GM12878 (cell line): ENCODE data around the gene ZNF764.

Experiments
- CREB1 ChIP-seq: IDR thresholded peaks from 2 replicates; pipeline ENCODE4 v1.6.1; 2012; ENCODE audit warnings: low read depth, mild to moderate bottlenecking, inconsistent platforms
- EZH2 ChIP-seq: IDR thresholded peaks from 2 replicates; pipeline ENCODE4 v1.6.1; 2012; ENCODE audit warnings: low read depth, mild to moderate bottlenecking, control low read depth, inconsistent platforms, low read length, borderline replicate concordance; ENCODE audit not compliant: control insufficient read depth
- KDM1A ChIP-seq: fragments of 200-600 bp; sonication (generic); IDR thresholded peaks from 2 replicates; pipeline ENCODE4 v1.6.1; 2016; ENCODE audit warnings: borderline replicate concordance
- POLR2A ChIP-seq: IDR thresholded peaks from 2 replicates; pipeline ENCODE4 v1.6.1; 2011; ENCODE audit warnings: low read depth, mild to moderate bottlenecking, low read length
- SIN3A ChIP-seq: IDR thresholded peaks from 2 replicates; pipeline ENCODE4 v1.6.1; 2012; ENCODE audit warnings: low read depth, low read length, improper control_type of control experiment
- SUZ12 ChIP-seq: fragments of 200-600 bp; sonication (generic); IDR thresholded peaks from one replicate; pipeline ENCODE4 v1.6.1; 2018; ENCODE audit warnings: antibody characterized with exemption, mild to moderate bottlenecking; ENCODE audit not compliant: unreplicated experiment
- ZBED1 ChIP-seq: IDR thresholded peaks from 2 replicates; pipeline ENCODE4 v1.6.1; 2016; ENCODE audit warnings: borderline replicate concordance
- TF ChIP-seq, protein P1 (sequence below), 3 experiments: IDR thresholded peaks in 2 of 3; conservative IDR thresholded peaks in 1 of 3; 2 replicates each; pipeline ENCODE4 v1.5.1; 2011; ENCODE audit warnings: low read depth in 3 of 3, low read length in 3 of 3, mild to moderate bottlenecking in 3 of 3, control low read depth in 2 of 3, moderate library complexity in 2 of 3, inconsistent platforms in 1 of 3, mixed read lengths in 1 of 3; ENCODE audit not compliant: control insufficient read depth in 2 of 3, insufficient read depth in 1 of 3; ENCODE audit errors: extremely low read depth in 1 of 3
- TF ChIP-seq, protein P2 (sequence below): IDR thresholded peaks from 2 replicates; pipeline ENCODE4 v1.6.1; 2011; ENCODE audit warnings: low read depth, low read length, improper control_type of control experiment, borderline replicate concordance
- TF ChIP-seq, protein P3 (sequence below): fragments of 450-650 bp; IDR thresholded peaks from 2 replicates; pipeline ENCODE4 v1.6.1; 2018; ENCODE audit warnings: mild to moderate bottlenecking, low read depth, moderate library complexity; ENCODE audit not compliant: partially characterized antibody
- TF ChIP-seq, protein P4 (sequence below): IDR thresholded peaks from 2 replicates; pipeline ENCODE4 v1.6.1; 2012; ENCODE audit warnings: mild to moderate bottlenecking, low read depth, low read length

DNA sequence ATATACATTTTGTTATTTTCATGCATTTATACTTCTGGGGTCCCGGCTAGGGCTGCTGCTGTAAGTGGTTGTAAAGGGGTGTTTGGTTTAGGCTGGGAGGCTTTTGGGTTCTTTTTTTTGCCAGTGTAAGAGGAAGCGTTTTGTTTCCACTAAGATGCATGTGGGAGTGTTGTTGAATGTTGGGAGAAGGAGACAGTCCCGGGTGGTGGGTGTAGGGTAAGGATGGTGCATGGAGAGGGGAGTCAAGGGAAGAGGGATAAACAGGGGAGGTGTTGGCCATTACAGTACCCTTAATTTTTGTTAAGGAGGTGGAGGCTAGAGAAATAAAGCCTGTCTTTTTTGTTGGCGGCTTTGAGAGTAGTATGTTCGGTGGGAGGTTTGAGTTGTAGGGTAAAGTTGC lies 15.1 kb downstream of the ZNF764 start:
- TF ChIP-seq, protein P1, sequence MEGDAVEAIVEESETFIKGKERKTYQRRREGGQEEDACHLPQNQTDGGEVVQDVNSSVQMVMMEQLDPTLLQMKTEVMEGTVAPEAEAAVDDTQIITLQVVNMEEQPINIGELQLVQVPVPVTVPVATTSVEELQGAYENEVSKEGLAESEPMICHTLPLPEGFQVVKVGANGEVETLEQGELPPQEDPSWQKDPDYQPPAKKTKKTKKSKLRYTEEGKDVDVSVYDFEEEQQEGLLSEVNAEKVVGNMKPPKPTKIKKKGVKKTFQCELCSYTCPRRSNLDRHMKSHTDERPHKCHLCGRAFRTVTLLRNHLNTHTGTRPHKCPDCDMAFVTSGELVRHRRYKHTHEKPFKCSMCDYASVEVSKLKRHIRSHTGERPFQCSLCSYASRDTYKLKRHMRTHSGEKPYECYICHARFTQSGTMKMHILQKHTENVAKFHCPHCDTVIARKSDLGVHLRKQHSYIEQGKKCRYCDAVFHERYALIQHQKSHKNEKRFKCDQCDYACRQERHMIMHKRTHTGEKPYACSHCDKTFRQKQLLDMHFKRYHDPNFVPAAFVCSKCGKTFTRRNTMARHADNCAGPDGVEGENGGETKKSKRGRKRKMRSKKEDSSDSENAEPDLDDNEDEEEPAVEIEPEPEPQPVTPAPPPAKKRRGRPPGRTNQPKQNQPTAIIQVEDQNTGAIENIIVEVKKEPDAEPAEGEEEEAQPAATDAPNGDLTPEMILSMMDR (IDR thresholded peaks at IDR 0.05 in 2 of 3, conservative IDR thresholded peaks at IDR 0.05 in 1 of 3; ENCODE audit: control insufficient read depth in 2 of 3, extremely low read depth in 1 of 3, insufficient read depth in 1 of 3, low read depth in 3 of 3, low read length in 3 of 3) = no peak
- TF ChIP-seq, protein P2, sequence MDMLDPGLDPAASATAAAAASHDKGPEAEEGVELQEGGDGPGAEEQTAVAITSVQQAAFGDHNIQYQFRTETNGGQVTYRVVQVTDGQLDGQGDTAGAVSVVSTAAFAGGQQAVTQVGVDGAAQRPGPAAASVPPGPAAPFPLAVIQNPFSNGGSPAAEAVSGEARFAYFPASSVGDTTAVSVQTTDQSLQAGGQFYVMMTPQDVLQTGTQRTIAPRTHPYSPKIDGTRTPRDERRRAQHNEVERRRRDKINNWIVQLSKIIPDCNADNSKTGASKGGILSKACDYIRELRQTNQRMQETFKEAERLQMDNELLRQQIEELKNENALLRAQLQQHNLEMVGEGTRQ = no peak
- no peak for TF ChIP-seq POLR2A
- TF ChIP-seq CREB1 = no peak
- no peak for TF ChIP-seq EZH2
- TF ChIP-seq SIN3A = no peak
- TF ChIP-seq, protein P3, sequence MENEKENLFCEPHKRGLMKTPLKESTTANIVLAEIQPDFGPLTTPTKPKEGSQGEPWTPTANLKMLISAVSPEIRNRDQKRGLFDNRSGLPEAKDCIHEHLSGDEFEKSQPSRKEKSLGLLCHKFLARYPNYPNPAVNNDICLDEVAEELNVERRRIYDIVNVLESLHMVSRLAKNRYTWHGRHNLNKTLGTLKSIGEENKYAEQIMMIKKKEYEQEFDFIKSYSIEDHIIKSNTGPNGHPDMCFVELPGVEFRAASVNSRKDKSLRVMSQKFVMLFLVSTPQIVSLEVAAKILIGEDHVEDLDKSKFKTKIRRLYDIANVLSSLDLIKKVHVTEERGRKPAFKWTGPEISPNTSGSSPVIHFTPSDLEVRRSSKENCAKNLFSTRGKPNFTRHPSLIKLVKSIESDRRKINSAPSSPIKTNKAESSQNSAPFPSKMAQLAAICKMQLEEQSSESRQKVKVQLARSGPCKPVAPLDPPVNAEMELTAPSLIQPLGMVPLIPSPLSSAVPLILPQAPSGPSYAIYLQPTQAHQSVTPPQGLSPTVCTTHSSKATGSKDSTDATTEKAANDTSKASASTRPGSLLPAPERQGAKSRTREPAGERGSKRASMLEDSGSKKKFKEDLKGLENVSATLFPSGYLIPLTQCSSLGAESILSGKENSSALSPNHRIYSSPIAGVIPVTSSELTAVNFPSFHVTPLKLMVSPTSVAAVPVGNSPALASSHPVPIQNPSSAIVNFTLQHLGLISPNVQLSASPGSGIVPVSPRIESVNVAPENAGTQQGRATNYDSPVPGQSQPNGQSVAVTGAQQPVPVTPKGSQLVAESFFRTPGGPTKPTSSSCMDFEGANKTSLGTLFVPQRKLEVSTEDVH = no peak
- TF ChIP-seq ZBED1 = no peak
- TF ChIP-seq, protein P4, sequence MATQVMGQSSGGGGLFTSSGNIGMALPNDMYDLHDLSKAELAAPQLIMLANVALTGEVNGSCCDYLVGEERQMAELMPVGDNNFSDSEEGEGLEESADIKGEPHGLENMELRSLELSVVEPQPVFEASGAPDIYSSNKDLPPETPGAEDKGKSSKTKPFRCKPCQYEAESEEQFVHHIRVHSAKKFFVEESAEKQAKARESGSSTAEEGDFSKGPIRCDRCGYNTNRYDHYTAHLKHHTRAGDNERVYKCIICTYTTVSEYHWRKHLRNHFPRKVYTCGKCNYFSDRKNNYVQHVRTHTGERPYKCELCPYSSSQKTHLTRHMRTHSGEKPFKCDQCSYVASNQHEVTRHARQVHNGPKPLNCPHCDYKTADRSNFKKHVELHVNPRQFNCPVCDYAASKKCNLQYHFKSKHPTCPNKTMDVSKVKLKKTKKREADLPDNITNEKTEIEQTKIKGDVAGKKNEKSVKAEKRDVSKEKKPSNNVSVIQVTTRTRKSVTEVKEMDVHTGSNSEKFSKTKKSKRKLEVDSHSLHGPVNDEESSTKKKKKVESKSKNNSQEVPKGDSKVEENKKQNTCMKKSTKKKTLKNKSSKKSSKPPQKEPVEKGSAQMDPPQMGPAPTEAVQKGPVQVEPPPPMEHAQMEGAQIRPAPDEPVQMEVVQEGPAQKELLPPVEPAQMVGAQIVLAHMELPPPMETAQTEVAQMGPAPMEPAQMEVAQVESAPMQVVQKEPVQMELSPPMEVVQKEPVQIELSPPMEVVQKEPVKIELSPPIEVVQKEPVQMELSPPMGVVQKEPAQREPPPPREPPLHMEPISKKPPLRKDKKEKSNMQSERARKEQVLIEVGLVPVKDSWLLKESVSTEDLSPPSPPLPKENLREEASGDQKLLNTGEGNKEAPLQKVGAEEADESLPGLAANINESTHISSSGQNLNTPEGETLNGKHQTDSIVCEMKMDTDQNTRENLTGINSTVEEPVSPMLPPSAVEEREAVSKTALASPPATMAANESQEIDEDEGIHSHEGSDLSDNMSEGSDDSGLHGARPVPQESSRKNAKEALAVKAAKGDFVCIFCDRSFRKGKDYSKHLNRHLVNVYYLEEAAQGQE = no peak
- no peak for TF ChIP-seq SUZ12
- TF ChIP-seq KDM1A = no peak
